GM23338 (cell line): Measurements from ENCODE around the gene ZNF460. TPM values are rescaled to one million over a fixed set of nuclear protein-coding genes. Genes with fewer than 3 reads are reported as not detected.

Source experiments
- ATAC-seq: fragments of 200-7000 bp; cut with Tn5 transposase; 3 replicates; pipeline ENCODE4 v1.9.1; 2020
- DNase-seq: peaks from one replicate; pipeline ENCODE4 v3.0.0-alpha.2; 2015; ENCODE audit warnings: low spot score
- H2AFZ ChIP-seq: fragments of 200-600 bp; sonication (generic); 2 replicates; pipeline ENCODE4 v1.8.0; 2016; ENCODE audit warnings: antibody characterized with exemption, mild to moderate bottlenecking, moderate library complexity
- H3F3A ChIP-seq: fragments of 200-600 bp; sonication (generic); replicated peaks from 2 replicates; pipeline ENCODE4 v1.8.0; 2017; ENCODE audit warnings: antibody characterized with exemption, mixed run types, low read depth
- H3K27ac ChIP-seq: fragments of 200-600 bp; sonication (generic); 2 replicates; pipeline ENCODE4 v1.6.1; 2016; ENCODE audit warnings: low read depth
- H3K27me3 ChIP-seq: fragments of 200-600 bp; sonication (generic); 2 replicates; pipeline ENCODE4 v1.8.0; 2016; ENCODE audit warnings: mild to moderate bottlenecking, mixed run types, moderate library complexity; ENCODE audit not compliant: insufficient read depth
- H3K36me3 ChIP-seq: fragments of 200-600 bp; sonication (generic); 2 replicates; pipeline ENCODE4 v1.8.0; 2016; ENCODE audit warnings: mild to moderate bottlenecking; ENCODE audit not compliant: insufficient read depth
- H3K4me1 ChIP-seq: fragments of 200-600 bp; sonication (generic); 2 replicates; pipeline ENCODE4 v1.8.0; 2016; ENCODE audit warnings: mild to moderate bottlenecking, moderate library complexity; ENCODE audit not compliant: insufficient read depth
- H3K4me2 ChIP-seq: fragments of 200-600 bp; sonication (generic); 2 replicates; pipeline ENCODE4 v1.7.1; 2017; ENCODE audit warnings: mixed run types
- H3K4me3 ChIP-seq: fragments of 200-600 bp; sonication (generic); 2 replicates; pipeline ENCODE4 v1.6.1; 2016; ENCODE audit warnings: mixed run types
- H3K79me2 ChIP-seq: fragments of 200-600 bp; sonication (generic); replicated peaks from 2 replicates; pipeline ENCODE4 v1.8.0; 2017; ENCODE audit warnings: mild to moderate bottlenecking; ENCODE audit not compliant: insufficient read depth
- H3K9me2 ChIP-seq: fragments of 200-600 bp; sonication (generic); 2 replicates; pipeline ENCODE4 v1.8.0; 2017; ENCODE audit not compliant: insufficient read depth
- H4K20me1 ChIP-seq: fragments of 200-600 bp; sonication (generic); replicated peaks from 2 replicates; pipeline ENCODE4 v1.8.0; 2017; ENCODE audit warnings: mild to moderate bottlenecking; ENCODE audit not compliant: insufficient read depth
- H3K27ac Mint-ChIP-seq: 2 replicates; pipeline ENCODE4 v1.8.0; 2020; ENCODE audit warnings: inconsistent platforms, mild to moderate bottlenecking, moderate library complexity, mixed read lengths
- H3K27me3 Mint-ChIP-seq: 3 replicates; pipeline ENCODE4 v1.8.0; 2022; ENCODE audit warnings: low read depth, mild to moderate bottlenecking, moderate library complexity, mixed read lengths, inconsistent platforms; ENCODE audit not compliant: insufficient read depth, poor library complexity
- H3K36me3 Mint-ChIP-seq: 3 replicates; pipeline ENCODE4 v1.8.0; 2021; ENCODE audit warnings: low read depth, mild to moderate bottlenecking, inconsistent platforms, moderate library complexity, mixed read lengths
- H3K4me1 Mint-ChIP-seq: 3 replicates; pipeline ENCODE4 v1.8.0; 2020; ENCODE audit warnings: mild to moderate bottlenecking, inconsistent platforms, mixed read lengths
- H3K4me3 Mint-ChIP-seq: 3 replicates; pipeline ENCODE4 v1.8.0; 2021; ENCODE audit warnings: moderate library complexity, mild to moderate bottlenecking, inconsistent platforms, mixed read lengths
- H3K9me3 Mint-ChIP-seq: 3 replicates; pipeline ENCODE4 v1.8.0; 2020; ENCODE audit warnings: moderate library complexity, mild to moderate bottlenecking, inconsistent platforms, mixed read lengths
- CREB1 ChIP-seq: fragments of 250-450 bp; sonication (Bioruptor Pico); IDR thresholded peaks from 2 replicates; pipeline ENCODE4 v1.5.0; 2020; ENCODE audit warnings: low read depth, mild to moderate bottlenecking, moderate library complexity
- EZH2phosphoT487 ChIP-seq: fragments of 200-600 bp; sonication (generic); IDR thresholded peaks from one replicate; pipeline ENCODE4 v1.8.1; 2018; ENCODE audit warnings: antibody characterized with exemption; ENCODE audit not compliant: unreplicated experiment
- JUNB ChIP-seq: IDR thresholded peaks from one replicate; pipeline ENCODE4 v1.6.1; 2016; ENCODE audit warnings: antibody characterized with exemption; ENCODE audit not compliant: unreplicated experiment
- NANOG ChIP-seq: IDR thresholded peaks from 2 replicates; pipeline ENCODE4 v1.6.1; 2016; ENCODE audit warnings: antibody characterized with exemption, borderline replicate concordance
- POLR2AphosphoS5 ChIP-seq: IDR thresholded peaks from 2 replicates; pipeline ENCODE4 v1.6.1; 2016; ENCODE audit warnings: antibody characterized with exemption, low read depth
- STAT1 ChIP-seq: IDR thresholded peaks from one replicate; pipeline ENCODE4 v1.6.1; 2016; ENCODE audit warnings: antibody characterized with exemption; ENCODE audit not compliant: unreplicated experiment
- ZNF114 ChIP-seq: fragments of 250-450 bp; sonication (Bioruptor Pico); IDR thresholded peaks from 2 replicates; pipeline ENCODE4 v1.5.0; 2020; ENCODE audit warnings: mild to moderate bottlenecking, moderate library complexity
- ZNF331 ChIP-seq: fragments of 250-450 bp; sonication (Bioruptor Pico); IDR thresholded peaks from 2 replicates; pipeline ENCODE4 v1.5.0; 2020; ENCODE audit warnings: low read depth, mild to moderate bottlenecking, moderate library complexity
- polyA plus RNA-seq: library from polyadenylated mRNA; unstranded; fragments of >200 nt; fragmentation: Nextera tagmentation; extraction: Ambion mirVana; gene quantifications from 2 replicates; pipeline ENCODE4 v1.2.1, GENCODE V29; 2016
- total RNA-seq: library from RNA; depleted of rRNA; stranded (reverse); fragments of >200 nt; shearing (Covaris generic); gene quantifications from 2 replicates; pipeline ENCODE4 v1.2.3, GENCODE V29; 2014
- TF ChIP-seq, protein P1 (sequence below): IDR thresholded peaks from one replicate; pipeline ENCODE4 v1.6.1; 2018; ENCODE audit warnings: antibody characterized with exemption; ENCODE audit not compliant: unreplicated experiment
- TF ChIP-seq, protein P2 (sequence below), 2 experiments: fragments of 200-600 bp in 1 of 2; sonication (generic) in 1 of 2; conservative IDR thresholded peaks; 2 replicates each; pipeline versions ENCODE4 v1.5.1 to v1.6.1; 2016 to 2017; ENCODE audit warnings: antibody characterized with exemption in 2 of 2, low read depth in 2 of 2, mild to moderate bottlenecking in 2 of 2, moderate library complexity in 1 of 2
- TF ChIP-seq, protein P3 (sequence below): fragments of 250-450 bp; sonication (Bioruptor Pico); IDR thresholded peaks from 2 replicates; pipeline ENCODE4 v1.5.0; 2020; ENCODE audit warnings: mild to moderate bottlenecking, moderate library complexity

ZNF460 gene
- total and polyA plus RNA-seq, 2 experiments from 2014 or later, result 3.4 to 81.7 TPM

DNA sequence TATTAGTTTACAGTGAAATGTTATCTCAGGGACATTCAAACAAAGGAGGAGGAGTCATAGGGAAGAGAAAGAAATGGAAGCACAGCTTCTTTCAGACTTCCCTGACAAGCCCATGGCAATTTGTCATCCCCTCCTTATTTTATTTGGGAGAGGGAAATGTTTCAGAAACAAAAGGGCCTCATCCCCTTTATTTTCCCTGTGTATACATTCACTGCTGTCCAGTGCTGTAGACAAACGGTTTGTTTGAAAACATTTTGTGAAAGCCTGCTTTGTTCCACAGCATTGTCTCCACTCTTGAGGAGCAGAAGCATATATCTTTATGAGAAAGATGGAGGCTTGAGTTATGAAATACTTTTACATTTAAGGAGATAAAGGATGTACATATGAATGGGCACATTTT lies 12.3 kb downstream of the ZNF460 start:
- peaks cover 38% of the 10 kb centered on the region for H4K20me1 ChIP-seq
- no peak for DNase-seq
- no peaks in the 10 kb centered on the region; the same call in 1 of the 2 replicates for H3F3A ChIP-seq
- H3K27me3 ChIP-seq, result no peaks in the 10 kb centered on the region
- TF ChIP-seq EZH2phosphoT487 (no peak), NANOG (no peak), STAT1 (no peak), POLR2AphosphoS5 (no peak), CREB1 (no peak), ZNF331 (CRISPR knock-in tag) (no peak), JUNB (no peak), ZNF114 (CRISPR knock-in tag) (no peak)
- TF ChIP-seq, protein P1, sequence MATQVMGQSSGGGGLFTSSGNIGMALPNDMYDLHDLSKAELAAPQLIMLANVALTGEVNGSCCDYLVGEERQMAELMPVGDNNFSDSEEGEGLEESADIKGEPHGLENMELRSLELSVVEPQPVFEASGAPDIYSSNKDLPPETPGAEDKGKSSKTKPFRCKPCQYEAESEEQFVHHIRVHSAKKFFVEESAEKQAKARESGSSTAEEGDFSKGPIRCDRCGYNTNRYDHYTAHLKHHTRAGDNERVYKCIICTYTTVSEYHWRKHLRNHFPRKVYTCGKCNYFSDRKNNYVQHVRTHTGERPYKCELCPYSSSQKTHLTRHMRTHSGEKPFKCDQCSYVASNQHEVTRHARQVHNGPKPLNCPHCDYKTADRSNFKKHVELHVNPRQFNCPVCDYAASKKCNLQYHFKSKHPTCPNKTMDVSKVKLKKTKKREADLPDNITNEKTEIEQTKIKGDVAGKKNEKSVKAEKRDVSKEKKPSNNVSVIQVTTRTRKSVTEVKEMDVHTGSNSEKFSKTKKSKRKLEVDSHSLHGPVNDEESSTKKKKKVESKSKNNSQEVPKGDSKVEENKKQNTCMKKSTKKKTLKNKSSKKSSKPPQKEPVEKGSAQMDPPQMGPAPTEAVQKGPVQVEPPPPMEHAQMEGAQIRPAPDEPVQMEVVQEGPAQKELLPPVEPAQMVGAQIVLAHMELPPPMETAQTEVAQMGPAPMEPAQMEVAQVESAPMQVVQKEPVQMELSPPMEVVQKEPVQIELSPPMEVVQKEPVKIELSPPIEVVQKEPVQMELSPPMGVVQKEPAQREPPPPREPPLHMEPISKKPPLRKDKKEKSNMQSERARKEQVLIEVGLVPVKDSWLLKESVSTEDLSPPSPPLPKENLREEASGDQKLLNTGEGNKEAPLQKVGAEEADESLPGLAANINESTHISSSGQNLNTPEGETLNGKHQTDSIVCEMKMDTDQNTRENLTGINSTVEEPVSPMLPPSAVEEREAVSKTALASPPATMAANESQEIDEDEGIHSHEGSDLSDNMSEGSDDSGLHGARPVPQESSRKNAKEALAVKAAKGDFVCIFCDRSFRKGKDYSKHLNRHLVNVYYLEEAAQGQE, result no peak
- TF ChIP-seq, protein P2, sequence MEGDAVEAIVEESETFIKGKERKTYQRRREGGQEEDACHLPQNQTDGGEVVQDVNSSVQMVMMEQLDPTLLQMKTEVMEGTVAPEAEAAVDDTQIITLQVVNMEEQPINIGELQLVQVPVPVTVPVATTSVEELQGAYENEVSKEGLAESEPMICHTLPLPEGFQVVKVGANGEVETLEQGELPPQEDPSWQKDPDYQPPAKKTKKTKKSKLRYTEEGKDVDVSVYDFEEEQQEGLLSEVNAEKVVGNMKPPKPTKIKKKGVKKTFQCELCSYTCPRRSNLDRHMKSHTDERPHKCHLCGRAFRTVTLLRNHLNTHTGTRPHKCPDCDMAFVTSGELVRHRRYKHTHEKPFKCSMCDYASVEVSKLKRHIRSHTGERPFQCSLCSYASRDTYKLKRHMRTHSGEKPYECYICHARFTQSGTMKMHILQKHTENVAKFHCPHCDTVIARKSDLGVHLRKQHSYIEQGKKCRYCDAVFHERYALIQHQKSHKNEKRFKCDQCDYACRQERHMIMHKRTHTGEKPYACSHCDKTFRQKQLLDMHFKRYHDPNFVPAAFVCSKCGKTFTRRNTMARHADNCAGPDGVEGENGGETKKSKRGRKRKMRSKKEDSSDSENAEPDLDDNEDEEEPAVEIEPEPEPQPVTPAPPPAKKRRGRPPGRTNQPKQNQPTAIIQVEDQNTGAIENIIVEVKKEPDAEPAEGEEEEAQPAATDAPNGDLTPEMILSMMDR (conservative IDR thresholded peaks at IDR 0.05; ENCODE audit: low read depth in 2 of 2), result no peak
- TF ChIP-seq, protein P3, sequence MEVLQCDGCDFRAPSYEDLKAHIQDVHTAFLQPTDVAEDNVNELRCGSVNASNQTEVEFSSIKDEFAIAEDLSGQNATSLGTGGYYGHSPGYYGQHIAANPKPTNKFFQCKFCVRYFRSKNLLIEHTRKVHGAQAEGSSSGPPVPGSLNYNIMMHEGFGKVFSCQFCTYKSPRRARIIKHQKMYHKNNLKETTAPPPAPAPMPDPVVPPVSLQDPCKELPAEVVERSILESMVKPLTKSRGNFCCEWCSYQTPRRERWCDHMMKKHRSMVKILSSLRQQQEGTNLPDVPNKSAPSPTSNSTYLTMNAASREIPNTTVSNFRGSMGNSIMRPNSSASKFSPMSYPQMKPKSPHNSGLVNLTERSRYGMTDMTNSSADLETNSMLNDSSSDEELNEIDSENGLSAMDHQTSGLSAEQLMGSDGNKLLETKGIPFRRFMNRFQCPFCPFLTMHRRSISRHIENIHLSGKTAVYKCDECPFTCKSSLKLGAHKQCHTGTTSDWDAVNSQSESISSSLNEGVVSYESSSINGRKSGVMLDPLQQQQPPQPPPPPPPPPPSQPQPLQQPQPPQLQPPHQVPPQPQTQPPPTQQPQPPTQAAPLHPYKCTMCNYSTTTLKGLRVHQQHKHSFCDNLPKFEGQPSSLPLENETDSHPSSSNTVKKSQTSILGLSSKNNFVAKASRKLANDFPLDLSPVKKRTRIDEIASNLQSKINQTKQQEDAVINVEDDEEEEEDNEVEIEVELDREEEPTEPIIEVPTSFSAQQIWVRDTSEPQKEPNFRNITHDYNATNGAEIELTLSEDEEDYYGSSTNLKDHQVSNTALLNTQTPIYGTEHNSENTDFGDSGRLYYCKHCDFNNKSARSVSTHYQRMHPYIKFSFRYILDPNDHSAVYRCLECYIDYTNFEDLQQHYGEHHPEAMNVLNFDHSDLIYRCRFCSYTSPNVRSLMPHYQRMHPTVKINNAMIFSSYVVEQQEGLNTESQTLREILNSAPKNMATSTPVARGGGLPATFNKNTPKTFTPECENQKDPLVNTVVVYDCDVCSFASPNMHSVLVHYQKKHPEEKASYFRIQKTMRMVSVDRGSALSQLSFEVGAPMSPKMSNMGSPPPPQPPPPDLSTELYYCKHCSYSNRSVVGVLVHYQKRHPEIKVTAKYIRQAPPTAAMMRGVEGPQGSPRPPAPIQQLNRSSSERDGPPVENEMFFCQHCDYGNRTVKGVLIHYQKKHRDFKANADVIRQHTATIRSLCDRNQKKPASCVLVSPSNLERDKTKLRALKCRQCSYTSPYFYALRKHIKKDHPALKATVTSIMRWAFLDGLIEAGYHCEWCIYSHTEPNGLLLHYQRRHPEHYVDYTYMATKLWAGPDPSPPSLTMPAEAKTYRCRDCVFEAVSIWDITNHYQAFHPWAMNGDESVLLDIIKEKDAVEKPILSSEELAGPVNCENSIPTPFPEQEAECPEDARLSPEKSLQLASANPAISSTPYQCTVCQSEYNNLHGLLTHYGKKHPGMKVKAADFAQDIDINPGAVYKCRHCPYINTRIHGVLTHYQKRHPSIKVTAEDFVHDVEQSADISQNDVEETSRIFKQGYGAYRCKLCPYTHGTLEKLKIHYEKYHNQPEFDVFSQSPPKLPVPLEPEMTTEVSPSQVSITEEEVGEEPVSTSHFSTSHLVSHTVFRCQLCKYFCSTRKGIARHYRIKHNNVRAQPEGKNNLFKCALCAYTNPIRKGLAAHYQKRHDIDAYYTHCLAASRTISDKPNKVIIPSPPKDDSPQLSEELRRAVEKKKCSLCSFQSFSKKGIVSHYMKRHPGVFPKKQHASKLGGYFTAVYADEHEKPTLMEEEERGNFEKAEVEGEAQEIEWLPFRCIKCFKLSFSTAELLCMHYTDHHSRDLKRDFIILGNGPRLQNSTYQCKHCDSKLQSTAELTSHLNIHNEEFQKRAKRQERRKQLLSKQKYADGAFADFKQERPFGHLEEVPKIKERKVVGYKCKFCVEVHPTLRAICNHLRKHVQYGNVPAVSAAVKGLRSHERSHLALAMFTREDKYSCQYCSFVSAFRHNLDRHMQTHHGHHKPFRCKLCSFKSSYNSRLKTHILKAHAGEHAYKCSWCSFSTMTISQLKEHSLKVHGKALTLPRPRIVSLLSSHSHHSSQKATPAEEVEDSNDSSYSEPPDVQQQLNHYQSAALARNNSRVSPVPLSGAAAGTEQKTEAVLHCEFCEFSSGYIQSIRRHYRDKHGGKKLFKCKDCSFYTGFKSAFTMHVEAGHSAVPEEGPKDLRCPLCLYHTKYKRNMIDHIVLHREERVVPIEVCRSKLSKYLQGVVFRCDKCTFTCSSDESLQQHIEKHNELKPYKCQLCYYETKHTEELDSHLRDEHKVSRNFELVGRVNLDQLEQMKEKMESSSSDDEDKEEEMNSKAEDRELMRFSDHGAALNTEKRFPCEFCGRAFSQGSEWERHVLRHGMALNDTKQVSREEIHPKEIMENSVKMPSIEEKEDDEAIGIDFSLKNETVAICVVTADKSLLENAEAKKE (CRISPR knock-in tag), result no peak
- peaks cover 92% of the 10 kb centered on the region for H3K79me2 ChIP-seq
- H3K4me3 ChIP-seq, result no peak overlapping the region
- ATAC-seq, result no peak
- H3K27ac Mint-ChIP-seq, result no peak overlapping the region
- H3K27me3 Mint-ChIP-seq, result no peaks in the 10 kb centered on the region
- H3K4me1 Mint-ChIP-seq, result no peaks in the 10 kb centered on the region
- no peak overlapping the region for H3K4me2 ChIP-seq
- no peak overlapping the region for H3K27ac ChIP-seq
- no peaks in the 10 kb centered on the region for H3K4me1 ChIP-seq
- H2AFZ ChIP-seq, result no peak overlapping the region
- peaks cover 89% of the 10 kb centered on the region for H3K36me3 Mint-ChIP-seq
- no peak overlapping the region for H3K4me3 Mint-ChIP-seq
- H3K9me3 Mint-ChIP-seq, result no peaks in the 10 kb centered on the region
- no peaks in the 10 kb centered on the region for H3K9me2 ChIP-seq
- peaks cover 59% of the 10 kb centered on the region for H3K36me3 ChIP-seq
